Brain pericyte (primary cell): ENCODE data around the gene SYTL3.
"Not testable (repeated sequence)": the region's sequence is repeated elsewhere in the genome, so short reads cannot be mapped to it uniquely, and the experiment has no call there.

Source experiments
- DNase-seq: peaks from one replicate; pipeline ENCODE4 v3.0.0-alpha.2; 2012; ENCODE audit warnings: low read depth, low spot score

SYTL3 gene

GRCh38 chr6:158638324-158638854 is 11.5 kb upstream of the SYTL3 start:
- no peak for DNase-seq

- DNase-seq = no peak
Measured at GRCh38 chr6:158639056-158639455, 10.8 kb upstream of the SYTL3 start.

GRCh38 chr6:158640519-158640918 is 9.3 kb upstream of the SYTL3 start:
- no peak for DNase-seq

- DNase-seq = peak; percentile 76
Measured at GRCh38 chr6:158642097-158642601, 7.7 kb upstream of the SYTL3 start.

GRCh38 chr6:158643836-158644230 is 6.0 kb upstream of the SYTL3 start:
- DNase-seq = no peak

GRCh38 chr6:158644231-158645063 is 5.4 kb upstream of the SYTL3 start, which contains the start of gene DYNLT1:
TSS of gene DYNLT1 (minus strand) at chr6:158644743. CDS start at chr6:158644708, 35 bp downstream.
- peak; percentile 70 for DNase-seq

GRCh38 chr6:158645064-158646022 is 4.5 kb upstream of the SYTL3 start:
- no peak for DNase-seq

GRCh38 chr6:158646023-158646910 is 3.6 kb upstream of the SYTL3 start:
- DNase-seq = no peak

- DNase-seq = no peak
Measured at GRCh38 chr6:158647501-158647900, 2.4 kb upstream of the SYTL3 start.

- DNase-seq = no peak
Measured at GRCh38 chr6:158648682-158649131, 1.1 kb upstream of the SYTL3 start.

- DNase-seq = not testable (repeated sequence)
Measured at GRCh38 chr6:158651981-158652737, 2.3 kb downstream of the SYTL3 start.

- DNase-seq = no peak
Measured at GRCh38 chr6:158653577-158654354, 3.9 kb downstream of the SYTL3 start.

- no peak for DNase-seq
Measured at GRCh38 chr6:158654498-158654897, 4.6 kb downstream of the SYTL3 start.

- no peak for DNase-seq
Measured at GRCh38 chr6:158654960-158655489, 5.2 kb downstream of the SYTL3 start.

- no peak for DNase-seq
Measured at GRCh38 chr6:158655569-158656450, 6.0 kb downstream of the SYTL3 start.

- DNase-seq = not testable (repeated sequence)
Measured at GRCh38 chr6:158656986-158657385, 7.1 kb downstream of the SYTL3 start.

- DNase-seq = no peak
Measured at GRCh38 chr6:158660333-158660754, 10.5 kb downstream of the SYTL3 start.

GRCh38 chr6:158661156-158661685 is 11.4 kb downstream of the SYTL3 start:
- DNase-seq = no peak
